Measurements from ENCODE around the gene MTX3.

The MTX3 gene

GRCh38 chr5:79936002-79936645 lies 54.9 kb downstream of the MTX3 start:
- no peak for DNase-seq (ENCODE audit: low read depth, low spot score)

- no peak for DNase-seq (ENCODE audit: low read depth, low spot score)
These were observed 56.4 kb downstream of the MTX3 start for GRCh38 chr5:79934681-79935080.

GRCh38 chr5:79932510-79933504 lies 58.3 kb downstream of the MTX3 start:
- DNase-seq (ENCODE audit: low read depth, low spot score), result no peak

GRCh38 chr5:79931866-79932265 lies 59.2 kb downstream of the MTX3 start:
- DNase-seq (ENCODE audit: low read depth, low spot score), result no peak

- no peak for DNase-seq (ENCODE audit: low read depth, low spot score)
These were observed 59.7 kb downstream of the MTX3 start for GRCh38 chr5:79931409-79931808.

- no peak for DNase-seq (ENCODE audit: low read depth, low spot score)
These were observed 62.0 kb downstream of the MTX3 start for GRCh38 chr5:79929095-79929494.
